Stomach (tissue), 4 donors: ENCODE results near the gene TMTC3.

Experiments
- POLR2A ChIP-seq, 4 donors: fragments of 450-650 bp; IDR thresholded peaks; one replicate each; pipeline ENCODE4 v1.6.1; 2016; ENCODE audit warnings: antibody characterized with exemption in 4 of 4, control low read depth in 2 of 4, mild to moderate bottlenecking in 1 of 4, moderate library complexity in 1 of 4
- TF ChIP-seq, protein P1 (sequence below), 7 experiments: fragments of 450-650 bp in 4 of 7; fragments of 200-600 bp in 3 of 7; sonication (generic) in 3 of 7; IDR thresholded peaks; one replicate each; pipeline ENCODE4 v1.5.1; 2016 to 2019; ENCODE audit warnings: antibody characterized with exemption in 7 of 7, control low read depth in 2 of 7, mild to moderate bottlenecking in 1 of 7

DNA sequence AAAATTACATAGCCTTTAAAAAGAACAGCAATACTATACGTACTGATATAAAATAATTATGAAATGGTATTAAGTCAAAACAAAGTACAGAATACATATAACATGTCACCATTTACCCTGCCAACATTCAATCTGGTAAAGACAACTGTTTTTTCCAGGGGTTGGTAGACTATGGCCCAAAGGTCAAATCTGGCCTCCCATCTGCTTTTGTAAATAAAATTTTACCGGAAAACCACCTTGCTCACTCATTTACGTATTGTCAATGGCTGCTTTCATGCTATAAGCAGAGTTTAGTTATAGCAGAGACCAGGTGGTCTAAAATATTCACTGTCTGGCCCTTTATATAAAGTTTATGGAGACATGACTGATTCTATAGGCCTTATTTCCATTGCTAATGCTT is 14.3 kb upstream of the TMTC3 start:
- TF ChIP-seq, protein P1, sequence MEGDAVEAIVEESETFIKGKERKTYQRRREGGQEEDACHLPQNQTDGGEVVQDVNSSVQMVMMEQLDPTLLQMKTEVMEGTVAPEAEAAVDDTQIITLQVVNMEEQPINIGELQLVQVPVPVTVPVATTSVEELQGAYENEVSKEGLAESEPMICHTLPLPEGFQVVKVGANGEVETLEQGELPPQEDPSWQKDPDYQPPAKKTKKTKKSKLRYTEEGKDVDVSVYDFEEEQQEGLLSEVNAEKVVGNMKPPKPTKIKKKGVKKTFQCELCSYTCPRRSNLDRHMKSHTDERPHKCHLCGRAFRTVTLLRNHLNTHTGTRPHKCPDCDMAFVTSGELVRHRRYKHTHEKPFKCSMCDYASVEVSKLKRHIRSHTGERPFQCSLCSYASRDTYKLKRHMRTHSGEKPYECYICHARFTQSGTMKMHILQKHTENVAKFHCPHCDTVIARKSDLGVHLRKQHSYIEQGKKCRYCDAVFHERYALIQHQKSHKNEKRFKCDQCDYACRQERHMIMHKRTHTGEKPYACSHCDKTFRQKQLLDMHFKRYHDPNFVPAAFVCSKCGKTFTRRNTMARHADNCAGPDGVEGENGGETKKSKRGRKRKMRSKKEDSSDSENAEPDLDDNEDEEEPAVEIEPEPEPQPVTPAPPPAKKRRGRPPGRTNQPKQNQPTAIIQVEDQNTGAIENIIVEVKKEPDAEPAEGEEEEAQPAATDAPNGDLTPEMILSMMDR (IDR thresholded peaks at IDR 0.05), result no peak
- TF ChIP-seq POLR2A (IDR thresholded peaks at IDR 0.05), result no peak
